CD14-positive monocyte (primary cell): ENCODE results near the gene LRP1-AS. TPM values are rescaled to one million over a fixed set of nuclear protein-coding genes. Genes with fewer than 3 reads are reported as not detected.
"Not testable (repeated sequence)": the region's sequence is repeated elsewhere in the genome, so short reads cannot be mapped to it uniquely, and the experiment has no call there.

Experiments
- DNase-seq, 3 donors: peaks; one replicate each; pipeline ENCODE4 v3.0.0-alpha.2; 2011 to 2022
- H2AFZ ChIP-seq: 2 replicates; pipeline ENCODE4 v1.6.0; 2012; ENCODE audit warnings: mild to moderate bottlenecking, low read depth, low read length, inconsistent platforms; ENCODE audit not compliant: insufficient read depth, poor library complexity, severe bottlenecking
- H3K27ac ChIP-seq, 2 donors: 1 replicate in 1 of 2; 2 replicates in 1 of 2; pipeline ENCODE4 v1.5.1; 2012 to 2013; ENCODE audit warnings: low read length in 2 of 2, control low read depth in 1 of 2, inconsistent platforms in 1 of 2, low read depth in 1 of 2, mild to moderate bottlenecking in 1 of 2
- H3K27me3 ChIP-seq, 2 donors: one replicate each; pipeline versions ENCODE4 v1.6.0 to v1.6.1; 2011 to 2013; ENCODE audit warnings: low read length in 2 of 2; ENCODE audit not compliant: control insufficient read depth in 2 of 2, insufficient read depth in 2 of 2
- H3K36me3 ChIP-seq, 2 donors: replicated peaks in 1 of 2; 1 replicate in 1 of 2; 2 replicates in 1 of 2; pipeline versions ENCODE4 v1.5.1 to v1.6.1; 2012 to 2013; ENCODE audit warnings: low read length in 2 of 2, control low read depth in 1 of 2, inconsistent platforms in 1 of 2, mild to moderate bottlenecking in 1 of 2; ENCODE audit not compliant: insufficient read depth in 2 of 2, control insufficient read depth in 1 of 2
- H3K4me1 ChIP-seq, 2 donors: 1 replicate in 1 of 2; 2 replicates in 1 of 2; pipeline versions ENCODE4 v1.5.1 to v1.6.1; 2012 to 2013; ENCODE audit warnings: low read length in 2 of 2, control low read depth in 1 of 2, inconsistent platforms in 1 of 2, mild to moderate bottlenecking in 1 of 2, moderate library complexity in 1 of 2; ENCODE audit not compliant: insufficient read depth in 2 of 2, control insufficient read depth in 1 of 2
- H3K4me2 ChIP-seq: replicated peaks from 2 replicates; pipeline ENCODE3; 2012; ENCODE audit warnings: low read length, moderate library complexity, mild to moderate bottlenecking; ENCODE audit not compliant: poor library complexity, severe bottlenecking; ENCODE audit errors: extremely low read depth
- H3K4me3 ChIP-seq, 3 experiments: fragments of 200-600 bp in 1 of 3; sonication (generic) in 1 of 3; replicated peaks in 1 of 3; 1 replicate in 2 of 3; 2 replicates in 1 of 3; pipeline ENCODE4 v1.5.1; 2011 to 2013; ENCODE audit warnings: low read length in 3 of 3, mild to moderate bottlenecking in 3 of 3, control low read depth in 2 of 3, low read depth in 2 of 3, inconsistent platforms in 1 of 3, moderate library complexity in 1 of 3
- H3K79me2 ChIP-seq: 2 replicates; pipeline ENCODE4 v1.6.0; 2012; ENCODE audit warnings: mild to moderate bottlenecking, control low read depth, inconsistent platforms, low read length, moderate library complexity; ENCODE audit not compliant: insufficient read depth
- H3K9ac ChIP-seq: 2 replicates; pipeline ENCODE4 v1.6.0; 2017; ENCODE audit warnings: low read length, mild to moderate bottlenecking; ENCODE audit not compliant: insufficient read depth, poor library complexity, severe bottlenecking
- H3K9me3 ChIP-seq, 2 donors: replicated peaks in 1 of 2; 1 replicate in 1 of 2; 2 replicates in 1 of 2; pipeline versions ENCODE4 v1.5.1 to v1.6.1; 2012 to 2013; ENCODE audit warnings: low read length in 2 of 2, control low read depth in 1 of 2; ENCODE audit not compliant: control insufficient read depth in 1 of 2, insufficient read depth in 1 of 2
- H4K20me1 ChIP-seq: 2 replicates; pipeline ENCODE4 v1.6.0; 2012; ENCODE audit warnings: mild to moderate bottlenecking, low read length, control low read depth, moderate library complexity; ENCODE audit not compliant: insufficient read depth
- H3K27ac Mint-ChIP-seq, 7 donors: one replicate each; pipeline ENCODE4 v1.8.0; 2020; ENCODE audit warnings: mild to moderate bottlenecking in 7 of 7, mixed read lengths in 7 of 7, moderate library complexity in 6 of 7, inconsistent platforms in 2 of 7
- H3K27me3 Mint-ChIP-seq, 3 donors: one replicate each; pipeline ENCODE4 v1.8.0; 2021 to 2022; ENCODE audit warnings: low read depth in 3 of 3, mild to moderate bottlenecking in 3 of 3, mixed read lengths in 3 of 3, moderate library complexity in 3 of 3, inconsistent platforms in 1 of 3
- H3K36me3 Mint-ChIP-seq, 2 donors: one replicate each; pipeline ENCODE4 v1.8.0; 2020; ENCODE audit warnings: mixed read lengths in 2 of 2, inconsistent platforms in 1 of 2, mild to moderate bottlenecking in 1 of 2
- H3K4me1 Mint-ChIP-seq: one replicate; pipeline ENCODE4 v1.8.0; 2020; ENCODE audit warnings: mild to moderate bottlenecking, mixed read lengths
- H3K4me3 Mint-ChIP-seq, 2 donors: one replicate each; pipeline ENCODE4 v1.8.0; 2020; ENCODE audit warnings: mild to moderate bottlenecking in 2 of 2, mixed read lengths in 2 of 2, moderate library complexity in 1 of 2
- H3K9me3 Mint-ChIP-seq, 7 donors: one replicate each; pipeline ENCODE4 v1.8.0; 2020 to 2022; ENCODE audit warnings: mixed read lengths in 7 of 7, mild to moderate bottlenecking in 6 of 7, moderate library complexity in 6 of 7, inconsistent platforms in 2 of 7
- WGBS: methylation state at CpG from one replicate; pipeline ENCODE4 v1.1.5; 2013; ENCODE audit warnings: missing lambda C conversion rate; ENCODE audit not compliant: insufficient coverage; 5-methylcytosine and 5-hydroxymethylcytosine counted together
- intact Hi-C, 2 donors: fragments of 100-400 bp; cut with micrococcal nuclease; formaldehyde crosslinking; loops; one replicate each; pipeline versions ENCODE4 v1.15.0 to v1.15.1; 2023
- polyA plus RNA-seq, 3 donors: library from polyadenylated mRNA; depleted of rRNA in 1 of 3; unstranded in 2 of 3; stranded (reverse) in 1 of 3; fragments of 300-500 nt in 2 of 3; fragments of >200 nt in 1 of 3; fragmentation: Illumina TruSeq in 2 of 3; gene quantifications; 1 replicate in 2 of 3; 2 replicates in 1 of 3; pipeline ENCODE4 v1.2.3, GENCODE V29; 2012 to 2021
- TF ChIP-seq, protein P1 (sequence below): fragments of 200-600 bp; IDR thresholded peaks from one replicate; pipeline ENCODE4 v1.8.0; 2022; ENCODE audit warnings: antibody characterized with exemption, mild to moderate bottlenecking

The LRP1-AS gene
- polyA plus RNA-seq, 3 donors, result 0.35 to 1.5 TPM; not detected in 1

DNA sequence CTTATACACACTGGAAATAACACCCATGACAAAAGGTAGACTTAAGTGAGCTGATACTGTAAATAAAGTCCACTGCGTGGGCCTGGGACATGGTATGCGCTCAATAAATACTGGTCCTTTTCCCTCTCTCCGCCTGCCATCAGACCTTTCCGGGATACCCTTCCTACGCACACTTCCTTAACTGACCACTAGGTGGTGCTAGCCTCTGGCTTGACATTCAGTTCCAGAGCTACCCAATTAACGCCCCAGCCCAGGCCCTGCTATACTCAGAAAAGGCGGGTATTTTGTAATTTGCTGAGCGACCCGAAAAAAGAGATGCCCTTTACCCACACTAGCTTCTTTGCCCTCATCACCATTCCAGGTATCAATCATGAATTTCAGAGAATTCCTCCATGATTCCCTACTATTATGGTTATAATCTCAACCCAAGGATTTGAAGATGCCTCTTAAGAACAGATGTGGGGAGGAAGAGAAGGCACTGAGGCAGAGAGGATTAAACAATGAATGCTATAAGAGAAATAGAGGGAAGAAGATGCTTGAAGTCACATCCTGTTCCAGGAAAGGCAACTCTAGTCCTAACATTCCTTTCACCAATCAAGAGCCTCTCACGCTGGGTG, 23.1 kb downstream of the LRP1-AS start:
- WGBS, result 5% methylated on average over 9 of the region's 10 CpGs
- Histone ChIP-seq H4K20me1 (no peaks in the 10 kb centered on the region), H3K27ac (no peak overlapping the region), H3K4me1 (peaks cover 13 to 21% of the 10 kb centered on the region in 2 donors), H3K4me3 (no peak overlapping the region), H2AFZ (no peak overlapping the region), H3K36me3 (no peaks in the 10 kb centered on the region), H3K79me2 (peaks cover 9% of the 10 kb centered on the region), H3K4me2 (no peak overlapping the region), H3K9me3 (peaks cover 0 to 3% of the 10 kb centered on the region in 2 donors), H3K27me3 (peaks cover 0 to 16% of the 10 kb centered on the region in 2 donors), H3K9ac (no peak overlapping the region)
- Mint-ChIP-seq H3K9me3 (peaks cover 0 to 8% (median 3%) of the 10 kb centered on the region in 7 donors), H3K4me1 (peaks cover 16% of the 10 kb centered on the region), H3K4me3 (peak overlapping the region; percentile 34 to 54), H3K27ac (peak overlapping the region in 1 of 7 donors; percentile 48), H3K27me3 (peaks cover 5 to 28% (median 24%) of the 10 kb centered on the region in 3 donors), H3K36me3 (peaks cover 0 to 1% of the 10 kb centered on the region in 2 donors)
- TF ChIP-seq, protein P1, sequence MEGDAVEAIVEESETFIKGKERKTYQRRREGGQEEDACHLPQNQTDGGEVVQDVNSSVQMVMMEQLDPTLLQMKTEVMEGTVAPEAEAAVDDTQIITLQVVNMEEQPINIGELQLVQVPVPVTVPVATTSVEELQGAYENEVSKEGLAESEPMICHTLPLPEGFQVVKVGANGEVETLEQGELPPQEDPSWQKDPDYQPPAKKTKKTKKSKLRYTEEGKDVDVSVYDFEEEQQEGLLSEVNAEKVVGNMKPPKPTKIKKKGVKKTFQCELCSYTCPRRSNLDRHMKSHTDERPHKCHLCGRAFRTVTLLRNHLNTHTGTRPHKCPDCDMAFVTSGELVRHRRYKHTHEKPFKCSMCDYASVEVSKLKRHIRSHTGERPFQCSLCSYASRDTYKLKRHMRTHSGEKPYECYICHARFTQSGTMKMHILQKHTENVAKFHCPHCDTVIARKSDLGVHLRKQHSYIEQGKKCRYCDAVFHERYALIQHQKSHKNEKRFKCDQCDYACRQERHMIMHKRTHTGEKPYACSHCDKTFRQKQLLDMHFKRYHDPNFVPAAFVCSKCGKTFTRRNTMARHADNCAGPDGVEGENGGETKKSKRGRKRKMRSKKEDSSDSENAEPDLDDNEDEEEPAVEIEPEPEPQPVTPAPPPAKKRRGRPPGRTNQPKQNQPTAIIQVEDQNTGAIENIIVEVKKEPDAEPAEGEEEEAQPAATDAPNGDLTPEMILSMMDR, result peak; percentile 96
- peak; percentile 71 to 81 (median 78) for DNase-seq
- intact Hi-C loops, result loop anchor here (1.0 to 5.0 kb wide), 2 partner anchors 48 to 52 kb away; no protein-coding TSS in a partner anchor

DNA sequence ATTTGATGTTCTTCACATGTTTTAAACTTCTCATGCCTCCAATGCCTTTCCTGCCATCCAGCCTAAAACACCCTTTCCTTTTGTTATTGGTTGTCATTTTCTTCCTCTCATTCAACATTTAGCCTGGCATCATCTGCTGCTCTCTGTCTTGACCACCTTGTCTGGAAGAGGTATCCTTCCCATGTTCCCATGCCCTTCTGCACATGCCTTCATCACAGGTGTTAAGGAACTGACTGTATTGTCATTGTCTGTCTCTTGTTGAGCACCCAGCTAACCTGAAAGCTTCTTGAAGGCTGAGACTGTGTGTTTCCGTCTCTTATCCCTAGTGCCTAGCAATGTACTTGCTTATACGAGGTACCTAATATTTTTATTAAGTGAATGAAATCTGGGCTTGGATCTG, 23.6 kb downstream of the LRP1-AS start:
- peaks cover 5 to 28% (median 24%) of the 10 kb centered on the region in 3 donors for H3K27me3 Mint-ChIP-seq
- Histone ChIP-seq H3K9ac (no peak overlapping the region), H3K9me3 (peaks cover 0 to 3% of the 10 kb centered on the region in 2 donors), H3K27me3 (peaks cover 0 to 16% of the 10 kb centered on the region in 2 donors), H3K79me2 (peaks cover 3% of the 10 kb centered on the region), H3K4me1 (peaks cover 18 to 27% of the 10 kb centered on the region in 2 donors), H2AFZ (no peak overlapping the region), H3K36me3 (no peaks in the 10 kb centered on the region), H3K27ac (no peak overlapping the region), H3K4me2 (no peak overlapping the region), H4K20me1 (no peaks in the 10 kb centered on the region), H3K4me3 (no peak overlapping the region)
- no peak overlapping the region for H3K27ac Mint-ChIP-seq
- peaks cover 0 to 8% (median 3%) of the 10 kb centered on the region in 7 donors for H3K9me3 Mint-ChIP-seq
- no peak overlapping the region for H3K4me3 Mint-ChIP-seq
- TF ChIP-seq, protein P1, result no peak
- peaks cover 21% of the 10 kb centered on the region for H3K4me1 Mint-ChIP-seq
- intact Hi-C loops, result loop anchor here (1.0 to 5.0 kb wide), 2 partner anchors 48 to 52 kb away; no protein-coding TSS in a partner anchor
- H3K36me3 Mint-ChIP-seq, result peaks cover 0 to 1% of the 10 kb centered on the region in 2 donors
- WGBS, result no CpG with 5 or more reads among the region's 2 CpGs
- no peak for DNase-seq

DNA sequence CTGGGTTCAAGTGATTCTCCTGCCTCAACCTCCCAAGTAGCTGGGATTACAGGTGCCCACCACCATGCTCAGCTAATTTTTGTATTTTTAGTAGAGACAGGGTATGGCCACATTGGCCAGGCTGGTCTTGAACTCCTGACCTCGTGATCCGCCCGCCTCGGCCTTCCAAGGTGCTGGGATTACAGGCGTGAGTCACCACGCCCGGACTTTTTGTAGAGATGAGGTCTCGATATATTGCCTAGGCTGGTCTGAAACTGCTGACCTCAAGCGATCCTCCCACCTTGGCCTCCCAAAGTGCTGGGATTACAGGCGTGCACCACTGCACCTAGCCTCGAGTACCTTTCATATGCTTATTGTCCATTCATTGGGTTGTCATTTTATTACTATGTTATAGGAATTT, 26.7 kb downstream of the LRP1-AS start:
- WGBS, result 98% methylated on average over 8 of the region's 11 CpGs
- H3K9me3 ChIP-seq, H3K36me3 Mint-ChIP-seq, H3K27me3 ChIP-seq, H3K9ac ChIP-seq, H3K4me3 Mint-ChIP-seq, H3K9me3 Mint-ChIP-seq, H3K36me3 ChIP-seq, H2AFZ ChIP-seq, H3K27ac Mint-ChIP-seq, H3K79me2 ChIP-seq, H3K4me2 ChIP-seq, H3K4me3 ChIP-seq, H3K27ac ChIP-seq, DNase-seq, H4K20me1 ChIP-seq: not testable (repeated sequence)
- intact Hi-C loops, result loop anchor here in 1 of 2 donors (5.0 kb wide), 1 partner anchor 52 kb away; no protein-coding TSS in a partner anchor
- peaks cover 19% of the 10 kb centered on the region for H3K4me1 Mint-ChIP-seq
- H3K27me3 Mint-ChIP-seq, result peaks cover 5 to 17% (median 14%) of the 10 kb centered on the region in 3 donors
- H3K4me1 ChIP-seq, result peaks cover 19 to 23% of the 10 kb centered on the region in 2 donors
